ENCODE measurements around the gene SDK2. TPM values are rescaled to one million over a fixed set of nuclear protein-coding genes. Genes with fewer than 3 reads are reported as not detected.

Gene SDK2
- polyA plus RNA-seq, 1 experiment, result 0.01 TPM

DNA sequence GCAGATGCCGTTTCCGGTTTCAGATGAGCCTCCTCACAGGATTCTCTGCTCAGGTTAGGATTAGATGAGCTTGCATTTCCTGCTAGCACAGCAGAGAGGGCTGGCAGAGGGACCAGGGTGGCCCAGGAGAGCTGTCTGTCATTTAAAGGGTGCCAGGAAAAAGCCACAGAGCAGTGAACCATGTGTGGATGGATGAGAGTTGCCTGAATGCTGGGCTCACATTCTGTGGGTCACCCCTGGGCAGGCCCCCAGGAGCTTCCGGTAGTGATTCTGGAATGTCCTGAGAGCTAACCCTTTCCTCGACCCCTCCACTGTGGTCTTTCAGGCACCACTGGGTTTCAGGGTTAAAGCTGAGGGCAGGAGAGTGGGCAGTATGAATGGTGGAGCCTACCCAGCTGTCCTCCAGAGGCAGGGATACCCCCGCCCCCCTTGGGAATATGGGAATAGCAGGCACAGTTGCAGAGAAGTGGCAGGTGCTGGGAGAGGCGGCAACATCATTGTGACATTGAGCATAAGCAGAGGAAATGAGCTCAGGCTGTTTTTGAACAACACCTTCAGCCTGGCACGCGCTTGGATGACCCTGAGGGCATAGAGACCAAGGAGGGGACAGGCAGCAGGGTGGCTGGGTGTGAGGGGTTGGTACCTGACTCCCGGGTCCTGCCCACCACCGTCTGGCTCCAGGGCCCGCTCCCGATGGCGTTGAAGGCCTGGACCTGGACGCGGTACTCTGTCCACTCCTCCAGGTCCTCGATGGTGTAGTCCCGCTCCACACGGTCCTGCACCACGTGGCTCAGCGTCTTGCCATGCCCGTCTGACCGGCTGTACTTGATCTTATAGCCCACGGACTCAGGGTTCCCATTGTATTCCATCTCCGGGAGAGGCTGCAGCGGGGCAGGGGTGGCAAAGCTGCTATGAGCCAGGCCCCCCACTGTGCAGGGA, 249.5 kb downstream of the SDK2 start:
- POLR2A ChIA-PET, result no interaction called here
- H3K27me3 ChIP-seq (ENCODE audit: control insufficient read depth, insufficient read depth, low read length), result no peaks in the 10 kb centered on the region
- TF ChIP-seq, protein P1, sequence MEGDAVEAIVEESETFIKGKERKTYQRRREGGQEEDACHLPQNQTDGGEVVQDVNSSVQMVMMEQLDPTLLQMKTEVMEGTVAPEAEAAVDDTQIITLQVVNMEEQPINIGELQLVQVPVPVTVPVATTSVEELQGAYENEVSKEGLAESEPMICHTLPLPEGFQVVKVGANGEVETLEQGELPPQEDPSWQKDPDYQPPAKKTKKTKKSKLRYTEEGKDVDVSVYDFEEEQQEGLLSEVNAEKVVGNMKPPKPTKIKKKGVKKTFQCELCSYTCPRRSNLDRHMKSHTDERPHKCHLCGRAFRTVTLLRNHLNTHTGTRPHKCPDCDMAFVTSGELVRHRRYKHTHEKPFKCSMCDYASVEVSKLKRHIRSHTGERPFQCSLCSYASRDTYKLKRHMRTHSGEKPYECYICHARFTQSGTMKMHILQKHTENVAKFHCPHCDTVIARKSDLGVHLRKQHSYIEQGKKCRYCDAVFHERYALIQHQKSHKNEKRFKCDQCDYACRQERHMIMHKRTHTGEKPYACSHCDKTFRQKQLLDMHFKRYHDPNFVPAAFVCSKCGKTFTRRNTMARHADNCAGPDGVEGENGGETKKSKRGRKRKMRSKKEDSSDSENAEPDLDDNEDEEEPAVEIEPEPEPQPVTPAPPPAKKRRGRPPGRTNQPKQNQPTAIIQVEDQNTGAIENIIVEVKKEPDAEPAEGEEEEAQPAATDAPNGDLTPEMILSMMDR (IDR thresholded peaks at IDR 0.05; ENCODE audit: low read depth, low read length), result no peak
- no peak for DNase-seq (ENCODE audit: low read depth, low spot score)
- CTCF ChIA-PET, result no interaction called here
- H3K27ac ChIP-seq (ENCODE audit: low read depth, low read length), result no peak overlapping the region
- H3K9me3 ChIP-seq (ENCODE audit: control insufficient read depth, insufficient read depth, low read length), result no peaks in the 10 kb centered on the region
- H3K4me3 ChIP-seq (ENCODE audit: low read depth, low read length), result no peak overlapping the region

DNA sequence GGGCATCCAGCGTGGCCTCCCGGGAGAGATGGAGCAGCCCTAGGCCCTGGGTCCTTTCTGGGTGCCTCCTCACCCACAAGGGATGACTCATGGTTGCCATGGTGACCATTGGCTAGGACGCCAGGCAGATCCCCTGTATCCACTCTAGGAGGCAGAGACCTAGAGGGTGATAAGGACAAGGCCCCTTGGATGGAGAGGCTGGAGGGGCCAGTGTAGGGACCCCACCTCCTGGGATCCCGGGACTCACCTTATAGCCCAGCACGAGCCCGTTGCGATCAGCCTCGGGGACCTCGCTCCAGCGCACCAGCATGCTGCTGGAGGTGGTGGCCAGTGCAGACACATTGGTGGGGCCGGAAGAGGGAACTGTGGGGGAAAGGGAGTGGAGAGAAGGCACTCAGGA, 250.3 kb downstream of the SDK2 start:
- TF ChIP-seq, protein P1 (IDR thresholded peaks at IDR 0.05; ENCODE audit: low read depth, low read length), result no peak
- Histone ChIP-seq H3K27me3 (ENCODE audit: control insufficient read depth, insufficient read depth, low read length) (no peaks in the 10 kb centered on the region), H3K27ac (ENCODE audit: low read depth, low read length) (no peak overlapping the region), H3K9me3 (ENCODE audit: control insufficient read depth, insufficient read depth, low read length) (no peaks in the 10 kb centered on the region; the same call in 1 of the 2 replicates), H3K4me3 (ENCODE audit: low read depth, low read length) (no peak overlapping the region)
- DNase-seq (ENCODE audit: low read depth, low spot score), result no peak
- ChIA-PET POLR2A (no interaction called here), CTCF (no interaction called here)

DNA sequence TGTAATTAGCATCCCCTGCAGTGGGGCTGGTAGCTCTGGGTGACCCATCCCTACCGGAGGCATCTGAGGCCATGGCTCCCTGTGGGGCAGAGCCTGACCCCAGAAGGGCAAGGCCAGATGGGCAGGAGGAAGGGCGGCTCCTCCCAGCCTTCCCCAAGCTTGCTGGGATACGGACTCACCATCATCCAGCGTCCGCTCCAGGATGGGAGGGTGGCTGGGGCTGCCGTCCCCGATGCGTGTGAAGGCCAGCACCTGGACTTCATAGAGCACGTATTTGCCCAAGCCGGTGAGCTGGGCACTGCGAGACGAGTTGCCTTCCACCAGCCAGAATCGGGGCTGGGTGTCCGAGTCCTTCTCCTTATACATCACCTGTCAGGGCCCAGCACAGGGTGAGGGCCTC, 250.9 kb downstream of the SDK2 start:
- Histone ChIP-seq H3K27me3 (ENCODE audit: control insufficient read depth, insufficient read depth, low read length) (no peaks in the 10 kb centered on the region), H3K27ac (ENCODE audit: low read depth, low read length) (no peak overlapping the region), H3K9me3 (ENCODE audit: control insufficient read depth, insufficient read depth, low read length) (no peaks in the 10 kb centered on the region; the same call in 1 of the 2 replicates), H3K4me3 (ENCODE audit: low read depth, low read length) (no peak overlapping the region)
- no peak for DNase-seq (ENCODE audit: low read depth, low spot score)
- ChIA-PET CTCF (no interaction called here), POLR2A (no interaction called here)
- TF ChIP-seq, protein P1 (IDR thresholded peaks at IDR 0.05; ENCODE audit: low read depth, low read length), result no peak

DNA sequence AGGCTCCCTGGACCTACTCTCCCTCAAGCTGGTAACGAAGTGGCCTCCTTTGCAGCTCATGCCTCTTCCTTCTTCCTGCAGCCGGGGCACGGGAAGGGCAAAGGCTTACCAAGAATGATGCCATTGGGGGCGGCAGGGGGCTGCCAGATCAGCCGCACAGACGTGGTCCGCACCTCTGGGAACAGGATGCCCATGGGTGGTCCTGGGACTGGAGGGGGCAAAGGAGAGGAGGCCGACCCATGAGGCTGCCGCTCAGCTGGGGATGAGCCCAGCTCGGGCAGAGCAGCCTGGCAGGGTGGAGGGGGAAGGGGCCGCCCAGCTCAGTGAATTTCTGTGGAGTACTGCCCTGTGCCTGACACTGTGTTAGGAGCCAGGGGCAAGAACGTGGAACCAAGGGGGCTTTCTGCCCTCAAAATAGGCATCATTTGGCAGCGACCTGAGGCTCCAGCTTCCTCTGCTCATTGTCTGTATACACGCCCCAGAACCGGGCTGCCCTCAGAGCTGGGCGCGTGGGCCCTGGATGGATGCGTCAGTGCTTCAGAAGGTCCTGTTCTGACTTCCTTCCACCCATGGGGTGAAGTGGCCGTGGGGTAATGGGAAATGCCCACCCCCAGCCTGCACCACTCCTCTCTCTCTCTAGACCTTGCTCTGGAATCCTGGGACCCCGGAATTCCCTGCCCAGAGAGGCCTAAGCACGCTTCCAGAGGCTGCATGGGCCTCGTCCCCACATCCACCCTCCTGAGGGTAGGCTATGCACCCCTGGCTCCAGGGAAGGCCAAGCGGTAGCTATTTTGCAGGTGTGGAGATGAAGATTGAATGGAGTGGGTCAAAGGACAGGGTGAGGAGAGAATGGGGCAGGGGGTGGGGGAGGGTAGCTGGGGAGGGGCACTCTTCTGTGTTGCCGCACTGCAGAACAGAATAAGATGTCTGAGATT, 252.6 kb downstream of the SDK2 start:
- CTCF ChIA-PET, result interaction anchor here (0.6 to 1.1 kb wide), 2 partner anchors 137 to 695 kb away, joined by 3 to 4 read pairs; no protein-coding TSS in a partner anchor

More for the DNA sequence above, 252.6 kb downstream of the SDK2 start:
- Histone ChIP-seq H3K27ac (ENCODE audit: low read depth, low read length) (no peak overlapping the region), H3K9me3 (ENCODE audit: control insufficient read depth, insufficient read depth, low read length) (no peaks in the 10 kb centered on the region; the same call in 1 of the 2 replicates), H3K27me3 (ENCODE audit: control insufficient read depth, insufficient read depth, low read length) (no peaks in the 10 kb centered on the region), H3K4me3 (ENCODE audit: low read depth, low read length) (no peak overlapping the region)
- POLR2A ChIA-PET, result no interaction called here
- TF ChIP-seq, protein P1 (IDR thresholded peaks at IDR 0.05; ENCODE audit: low read depth, low read length), result no peak
- DNase-seq (ENCODE audit: low read depth, low spot score), result no peak

Data from AG04450 (cell line).